ENCODE measurements around the gene FAM13A. TPM values are rescaled to one million over a fixed set of nuclear protein-coding genes. Genes with fewer than 3 reads are reported as not detected.

FAM13A gene
- total and polyA plus RNA-seq, 12 donors: 10.1 to 61.6 (median 29.1) TPM

- Histone ChIP-seq H3K27me3 (no peaks in the 10 kb centered on the region), H3K4me3 (no peak overlapping the region), H3K36me3 (replicated peaks in 1 of 2) (no peaks in the 10 kb centered on the region), H3K9me3 (replicated peaks in 1 of 3) (no peaks in the 10 kb centered on the region), H3K4me1 (replicated peaks in 1 of 2) (peaks cover 0 to 27% of the 10 kb centered on the region in 2 donors), H3K27ac (peak overlapping the region in 1 of 5 donors; percentile 17)
- TF ChIP-seq POLR2A (IDR thresholded peaks at IDR 0.05): no peak
- TF ChIP-seq, protein P1, sequence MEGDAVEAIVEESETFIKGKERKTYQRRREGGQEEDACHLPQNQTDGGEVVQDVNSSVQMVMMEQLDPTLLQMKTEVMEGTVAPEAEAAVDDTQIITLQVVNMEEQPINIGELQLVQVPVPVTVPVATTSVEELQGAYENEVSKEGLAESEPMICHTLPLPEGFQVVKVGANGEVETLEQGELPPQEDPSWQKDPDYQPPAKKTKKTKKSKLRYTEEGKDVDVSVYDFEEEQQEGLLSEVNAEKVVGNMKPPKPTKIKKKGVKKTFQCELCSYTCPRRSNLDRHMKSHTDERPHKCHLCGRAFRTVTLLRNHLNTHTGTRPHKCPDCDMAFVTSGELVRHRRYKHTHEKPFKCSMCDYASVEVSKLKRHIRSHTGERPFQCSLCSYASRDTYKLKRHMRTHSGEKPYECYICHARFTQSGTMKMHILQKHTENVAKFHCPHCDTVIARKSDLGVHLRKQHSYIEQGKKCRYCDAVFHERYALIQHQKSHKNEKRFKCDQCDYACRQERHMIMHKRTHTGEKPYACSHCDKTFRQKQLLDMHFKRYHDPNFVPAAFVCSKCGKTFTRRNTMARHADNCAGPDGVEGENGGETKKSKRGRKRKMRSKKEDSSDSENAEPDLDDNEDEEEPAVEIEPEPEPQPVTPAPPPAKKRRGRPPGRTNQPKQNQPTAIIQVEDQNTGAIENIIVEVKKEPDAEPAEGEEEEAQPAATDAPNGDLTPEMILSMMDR (IDR thresholded peaks at IDR 0.05): no peak
- 86 to 90% (median 89%) methylated on average over 8 of the region's 8 CpGs for WGBS, 4 donors
- no peak for DNase-seq
- intact Hi-C loops (cut with DNase I): no loop called here
These were observed 254.2 kb downstream of the FAM13A start for GRCh38 chr4:88802585-88803286.

GRCh38 chr4:88802138-88802537 lies 254.8 kb downstream of the FAM13A start:
- intact Hi-C loops (cut with DNase I): no loop called here
- 68 to 78% (median 73%) methylated on average over 1 of the region's 1 CpG for WGBS, 4 donors
- H3K4me1 ChIP-seq (replicated peaks in 1 of 2): peaks cover 0 to 21% of the 10 kb centered on the region in 2 donors

GRCh38 chr4:88799900-88800299 lies 257.1 kb downstream of the FAM13A start:
- Histone ChIP-seq H3K9me3 (replicated peaks in 1 of 3) (no peaks in the 10 kb centered on the region), H3K27ac (no peak overlapping the region), H3K36me3 (replicated peaks in 1 of 2) (no peaks in the 10 kb centered on the region), H3K4me1 (replicated peaks in 1 of 2) (peaks cover 0 to 17% of the 10 kb centered on the region in 2 donors), H3K27me3 (no peaks in the 10 kb centered on the region), H3K4me3 (no peak overlapping the region)
- TF ChIP-seq, protein P1 (IDR thresholded peaks at IDR 0.05): no peak
- no peak for TF ChIP-seq POLR2A (IDR thresholded peaks at IDR 0.05)
- intact Hi-C loops (cut with DNase I): no loop called here
- DNase-seq: no peak
- WGBS, 4 donors: 91 to 100% (median 96%) methylated on average over 1 of the region's 1 CpG

More at GRCh38 chr4:88802138-88802537, 254.8 kb downstream of the FAM13A start:
- H3K4me3 ChIP-seq: no peak overlapping the region
- no peaks in the 10 kb centered on the region for H3K9me3 ChIP-seq (replicated peaks in 1 of 3)
- no peaks in the 10 kb centered on the region for H3K27me3 ChIP-seq
- H3K36me3 ChIP-seq (replicated peaks in 1 of 2): no peaks in the 10 kb centered on the region
- no peak for TF ChIP-seq POLR2A (IDR thresholded peaks at IDR 0.05)
- TF ChIP-seq, protein P1 (IDR thresholded peaks at IDR 0.05): no peak
- H3K27ac ChIP-seq: no peak overlapping the region
- DNase-seq: no peak

DNA sequence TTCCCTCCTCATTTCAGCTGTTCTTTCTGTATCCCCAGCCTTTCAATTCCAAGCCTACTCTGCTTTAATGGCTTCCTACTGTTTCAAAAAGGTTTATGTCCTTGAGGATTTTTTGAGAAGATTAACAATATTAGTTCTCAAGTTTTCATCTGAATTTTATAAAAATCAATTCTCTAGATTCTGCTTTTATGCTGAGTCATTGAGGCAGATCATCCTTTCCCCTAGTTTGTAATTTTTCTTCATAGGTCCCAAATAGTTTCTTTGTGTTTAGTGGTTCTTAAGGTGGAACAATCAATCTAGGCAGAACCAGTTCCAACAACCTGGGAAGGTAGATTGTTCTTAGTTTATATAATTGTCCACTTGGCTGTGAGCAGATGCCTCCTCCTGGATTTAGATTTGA lies 259.3 kb downstream of the FAM13A start:
- intact Hi-C loops (cut with DNase I): no loop called here

More for the DNA sequence above, 259.3 kb downstream of the FAM13A start:
- H3K4me1 ChIP-seq (replicated peaks in 1 of 2): peaks cover 0 to 2% of the 10 kb centered on the region in 2 donors
- H3K4me3 ChIP-seq: no peak overlapping the region
- H3K9me3 ChIP-seq (replicated peaks in 1 of 3): no peaks in the 10 kb centered on the region
- TF ChIP-seq POLR2A (IDR thresholded peaks at IDR 0.05): no peak
- TF ChIP-seq, protein P1 (IDR thresholded peaks at IDR 0.05): no peak
- no peak overlapping the region for H3K27ac ChIP-seq
- no peaks in the 10 kb centered on the region for H3K27me3 ChIP-seq
- no peaks in the 10 kb centered on the region for H3K36me3 ChIP-seq (replicated peaks in 1 of 2)
- no peak for DNase-seq
